Medulla oblongata (tissue), 1 donor: ENCODE measurements around the gene MRPS10.
A peak's percentile ranks its signal among the peaks of the same experiment; 100 is the strongest.
"Not testable (repeated sequence)": the region's sequence is repeated elsewhere in the genome, so short reads cannot be mapped to it uniquely, and the experiment has no call there.

Experiments used
- DNase-seq: peaks from one replicate; pipeline ENCODE4 v3.0.0-alpha.2; 2015; ENCODE audit errors: extremely low spot score

Gene MRPS10

DNA sequence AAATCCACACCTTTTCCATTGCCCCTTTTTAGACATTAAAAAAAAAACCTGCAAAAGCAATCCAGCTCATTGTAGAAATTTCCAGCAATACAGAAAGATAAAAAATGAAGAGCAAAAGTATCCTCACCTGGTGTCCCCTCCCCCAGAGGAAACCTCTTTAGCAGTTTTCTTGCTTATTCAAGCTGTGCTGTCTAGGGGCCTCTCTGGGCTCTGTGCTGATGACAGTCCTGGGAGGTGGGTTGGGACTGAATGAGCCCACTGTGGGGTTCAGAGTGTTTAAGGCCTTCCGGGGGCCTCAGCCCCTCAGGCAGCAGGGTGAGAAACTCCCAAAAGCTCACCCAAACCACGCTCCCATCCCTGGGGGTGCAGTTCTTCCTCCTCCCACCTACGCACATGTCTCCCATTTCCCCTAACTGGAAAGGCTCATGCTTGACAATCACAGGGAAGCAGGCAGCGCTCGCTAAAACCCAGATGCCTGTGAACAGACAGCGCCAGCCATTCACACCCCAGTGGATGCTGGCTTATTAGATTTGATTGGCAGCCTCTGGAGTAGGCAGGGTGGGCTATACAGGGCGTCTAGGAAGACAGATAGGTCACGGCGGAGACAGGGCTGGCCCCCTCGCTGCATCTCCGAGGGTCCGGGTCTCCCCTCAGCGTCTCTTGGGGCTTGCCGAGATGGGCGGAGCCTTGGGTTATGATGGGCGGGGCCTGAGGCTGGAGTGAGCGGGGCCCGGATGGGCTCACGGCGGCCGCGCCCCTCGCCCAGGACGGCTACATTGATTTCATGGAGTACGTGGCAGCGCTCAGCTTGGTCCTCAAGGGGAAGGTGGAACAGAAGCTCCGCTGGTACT is 39.9 kb downstream of the MRPS10 start:
- DNase-seq: no peak

DNA sequence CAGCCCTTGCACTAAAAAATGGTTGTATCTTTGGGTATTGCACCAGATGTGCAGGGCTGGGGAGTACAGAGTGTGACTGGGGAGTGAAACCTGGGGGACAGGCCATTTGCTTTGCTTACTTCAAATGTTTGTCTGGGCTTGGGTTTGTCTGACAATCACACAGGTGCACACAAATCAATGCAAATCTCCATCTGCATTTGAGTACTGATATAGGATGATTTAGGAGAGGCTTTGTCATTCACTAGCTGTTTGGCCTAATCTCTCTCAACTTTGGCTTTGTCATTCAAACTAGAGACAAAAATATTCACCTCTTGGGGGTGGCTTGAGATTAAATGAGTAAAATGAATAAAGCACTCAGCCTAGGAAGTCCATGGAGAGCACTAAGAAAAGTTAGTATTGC is 40.7 kb downstream of the MRPS10 start:
- no peak for DNase-seq

DNA sequence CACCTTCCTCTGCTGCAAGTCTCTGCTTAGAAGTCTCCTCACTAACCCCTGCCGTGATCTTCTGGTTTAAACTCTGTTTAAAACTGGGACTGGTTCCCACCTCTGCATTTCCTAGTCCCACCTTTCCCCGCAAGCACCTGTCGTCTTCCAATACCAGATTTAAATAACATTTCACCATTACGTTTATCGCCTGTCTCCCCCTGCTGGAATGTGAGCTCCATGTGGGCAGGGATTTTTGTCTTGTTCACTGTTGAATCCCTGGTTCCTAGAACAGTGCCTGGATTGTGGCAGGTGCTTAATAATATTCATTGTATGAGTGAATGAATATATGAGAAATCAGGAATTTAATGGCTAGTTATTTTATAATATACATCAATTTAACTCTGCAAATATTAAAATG is 41.8 kb downstream of the MRPS10 start:
- DNase-seq: no peak

DNA sequence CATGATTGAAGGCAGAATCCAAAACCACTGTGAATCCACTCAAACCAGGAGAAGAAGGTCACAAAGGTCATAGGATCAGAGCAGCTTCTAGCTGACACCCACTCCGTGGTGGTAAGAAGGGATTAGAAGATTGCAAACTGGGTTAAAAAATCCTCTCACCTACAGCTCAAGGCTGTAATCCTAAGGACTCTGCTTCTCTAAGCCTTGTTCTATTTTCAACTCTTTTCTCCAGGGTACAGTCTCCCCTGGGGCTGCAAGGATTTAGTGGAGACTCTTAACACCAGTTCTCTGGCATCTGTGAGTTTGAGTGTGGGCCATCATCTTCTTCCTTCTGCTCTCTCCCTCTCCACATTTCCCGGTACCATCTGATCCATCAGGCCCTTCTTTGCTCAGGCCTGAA is 44.6 kb downstream of the MRPS10 start, which contains the start of gene GUCA1A:
GUCA1A (plus strand) TSS at position 264 of the 400 bp plus-strand sequence. CDS start 250 bp downstream, outside the sequence.
- DNase-seq: no peak

DNA sequence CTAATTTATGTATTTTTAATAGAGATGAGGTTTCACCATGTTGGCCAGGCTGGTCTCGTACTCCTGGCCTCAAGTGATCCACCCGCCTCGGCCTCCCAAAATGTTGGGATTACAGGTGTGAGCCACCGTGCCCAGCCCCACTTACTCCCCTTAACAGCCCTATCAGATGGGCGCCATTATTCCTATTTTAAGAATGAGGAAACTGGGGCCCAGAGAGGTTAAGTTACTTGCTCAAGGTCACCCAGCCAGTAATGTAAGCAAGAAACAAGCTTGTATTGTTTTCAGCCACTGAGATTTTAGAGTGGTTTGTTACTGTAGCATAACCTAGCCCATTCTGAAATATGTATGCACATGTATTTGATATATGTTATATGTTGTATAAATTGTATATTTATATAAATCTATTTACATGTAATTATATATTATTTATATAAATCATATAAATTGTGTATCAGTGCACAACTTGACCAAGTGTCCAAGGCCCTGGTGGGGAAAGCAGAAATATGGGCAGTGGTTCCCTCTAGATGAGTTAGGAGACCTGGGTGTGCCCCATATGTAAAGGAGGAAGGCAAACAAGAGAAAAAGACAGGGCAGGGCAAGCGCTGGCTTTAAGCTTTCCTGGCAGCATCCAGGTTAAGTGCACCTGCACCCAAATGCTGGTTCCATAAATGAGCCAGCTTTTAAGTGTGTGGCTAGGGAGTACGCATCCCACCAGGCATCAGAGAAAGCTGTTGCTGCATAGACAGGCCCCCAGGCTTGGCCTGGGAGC is 45.7 kb downstream of the MRPS10 start:
- DNase-seq: no peak

DNA sequence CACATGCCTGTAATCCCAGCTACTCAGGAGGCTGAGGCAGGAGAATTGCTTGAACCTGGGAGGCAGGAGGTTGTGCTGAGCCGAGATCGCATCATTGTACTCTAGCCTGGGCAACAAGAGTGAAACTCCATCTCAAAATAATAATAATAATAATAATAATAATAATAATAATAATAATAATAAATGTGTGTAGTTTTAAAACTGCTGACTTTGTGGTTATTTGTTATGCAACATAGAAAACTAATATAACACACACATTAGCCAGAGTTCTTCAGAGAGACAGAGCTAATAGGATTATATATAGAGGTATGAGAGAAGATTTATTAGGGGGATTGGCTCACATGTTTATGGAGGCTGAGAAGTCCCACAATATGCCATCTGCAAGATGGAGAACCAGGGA is 47.9 kb downstream of the MRPS10 start:
- DNase-seq: not testable (repeated sequence)

DNA sequence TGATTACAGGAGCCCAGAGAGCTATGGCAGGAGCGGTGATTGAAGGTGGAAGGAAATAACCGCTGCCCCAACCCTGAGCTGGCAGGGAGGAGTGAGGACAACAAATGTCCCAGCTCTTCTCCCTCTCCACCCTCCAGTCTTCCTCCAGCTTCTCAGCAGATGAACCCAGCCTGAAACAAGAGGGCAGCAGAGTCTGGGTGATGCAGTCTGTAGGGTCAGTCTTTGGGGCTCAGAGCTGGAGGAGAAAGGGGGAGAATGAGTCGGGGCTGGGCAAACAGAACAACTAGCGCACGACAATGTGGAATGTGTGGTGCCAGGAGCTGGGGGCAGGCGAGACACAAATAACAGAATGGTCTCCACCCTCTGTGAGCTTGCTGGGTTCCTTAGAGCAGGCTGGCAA is 49.0 kb downstream of the MRPS10 start:
- no peak for DNase-seq

DNA sequence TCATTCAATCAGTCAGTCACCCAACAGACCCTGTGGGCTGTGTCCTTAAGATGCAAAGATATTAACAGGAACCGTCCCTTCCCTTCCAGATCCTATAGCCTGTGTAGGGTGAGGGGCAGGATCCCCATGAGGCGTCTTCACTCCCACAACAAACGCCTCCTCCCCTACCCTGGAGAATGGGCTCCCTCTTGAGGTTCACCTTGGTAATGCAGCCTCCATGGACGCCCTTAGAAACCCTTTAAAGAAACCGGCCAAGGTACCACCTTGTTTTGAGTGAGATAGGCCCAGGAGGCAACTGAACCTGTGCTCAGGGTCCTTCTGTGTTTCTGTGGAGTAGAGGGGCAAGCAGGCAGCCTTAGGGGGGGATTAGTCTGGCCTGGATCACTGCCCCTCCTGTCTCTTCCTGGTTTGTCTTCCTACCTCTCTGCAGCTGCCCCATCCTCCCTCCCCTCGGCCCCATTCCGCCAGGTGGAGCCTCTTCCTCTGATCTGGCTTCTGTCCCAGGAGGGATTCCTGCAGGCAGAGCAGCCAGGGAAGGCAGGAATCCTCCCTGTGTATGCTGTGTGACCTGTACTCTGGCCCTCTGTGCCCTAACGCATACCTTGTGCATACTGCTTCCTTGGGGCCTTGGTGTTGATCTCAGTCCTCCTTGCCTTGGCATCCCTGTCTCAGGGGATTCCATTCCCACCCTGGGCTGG is 51.1 kb downstream of the MRPS10 start:
- peak; percentile 80 for DNase-seq

DNA sequence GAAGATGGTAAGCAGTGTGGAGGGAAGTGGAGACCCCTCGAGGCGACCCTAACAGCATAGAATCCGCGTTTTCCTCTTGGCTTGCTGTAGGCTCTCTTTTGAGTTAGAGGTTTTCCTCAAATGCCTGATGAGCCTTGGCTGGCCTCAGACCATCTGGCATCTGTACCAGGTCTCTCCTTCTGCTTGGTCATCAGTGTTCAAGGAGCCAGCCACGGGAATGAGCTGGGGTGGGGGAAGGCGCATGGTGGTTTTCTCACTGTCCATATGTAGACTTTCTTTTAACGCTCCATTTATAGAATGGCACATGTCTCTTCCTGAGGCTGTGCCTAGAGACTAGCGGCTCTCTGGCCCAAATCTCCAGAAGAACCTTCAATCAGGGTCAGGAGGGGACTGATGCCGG is 52.6 kb downstream of the MRPS10 start:
- DNase-seq: no peak

DNA sequence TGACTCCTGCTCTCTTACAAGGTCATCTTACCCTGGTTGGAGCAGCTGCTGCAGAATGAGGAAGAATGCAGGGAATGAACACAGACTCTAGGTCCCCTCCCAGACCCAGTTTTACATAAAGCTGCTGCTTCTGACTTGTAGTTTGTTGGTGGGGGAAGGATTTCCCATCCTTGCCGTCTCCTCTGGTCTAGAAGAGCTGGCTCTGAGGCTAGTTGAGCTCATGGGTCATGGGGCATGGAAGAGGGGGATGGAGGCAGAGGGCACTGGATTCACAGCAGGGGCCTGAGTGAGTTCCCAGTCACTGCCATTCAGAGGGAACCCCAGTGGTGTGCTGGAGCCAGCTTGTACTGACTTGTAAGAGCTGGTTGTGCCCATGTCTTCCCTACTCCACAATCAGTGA is 53.7 kb downstream of the MRPS10 start:
- peak; percentile 8 for DNase-seq

DNA sequence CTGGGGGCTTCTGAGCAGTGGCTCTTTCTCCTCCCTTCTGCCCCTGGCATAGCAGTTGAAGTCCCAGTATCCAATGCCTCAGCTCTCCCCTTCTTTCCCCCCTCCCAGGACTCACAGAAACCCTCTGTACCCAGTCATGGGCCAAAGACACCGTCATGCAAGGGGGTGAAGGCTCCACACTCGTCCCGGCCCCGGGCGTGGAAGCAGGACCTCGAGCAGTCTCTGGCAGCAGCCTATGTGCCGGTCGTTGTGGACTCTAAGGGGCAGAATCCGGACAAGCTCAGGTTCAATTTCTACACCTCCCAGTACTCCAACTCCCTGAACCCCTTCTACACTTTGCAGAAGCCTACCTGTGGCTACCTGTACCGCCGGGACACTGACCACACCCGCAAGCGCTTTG is 54.8 kb downstream of the MRPS10 start:
- DNase-seq: no peak

DNA sequence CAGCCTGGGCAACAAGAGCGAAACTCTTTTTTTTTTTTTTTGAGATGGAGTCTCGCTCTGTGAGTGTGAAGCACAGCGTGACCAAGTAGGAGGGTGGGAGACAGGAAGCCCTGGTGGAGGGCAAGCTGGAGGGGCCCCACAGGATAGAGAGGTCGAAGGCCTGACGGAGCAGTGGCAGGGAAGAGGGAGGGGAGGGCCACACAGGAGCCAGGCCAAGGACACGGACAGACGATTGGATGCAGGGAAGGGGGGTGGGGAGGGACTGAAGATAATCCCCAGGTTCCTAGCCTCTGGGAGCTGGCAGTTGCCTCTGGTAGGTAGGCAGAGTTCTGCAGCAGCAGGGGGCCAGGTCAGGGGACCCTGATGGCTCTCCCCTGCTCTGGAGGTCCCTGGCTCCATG is 55.3 kb downstream of the MRPS10 start:
- no peak for DNase-seq

DNA sequence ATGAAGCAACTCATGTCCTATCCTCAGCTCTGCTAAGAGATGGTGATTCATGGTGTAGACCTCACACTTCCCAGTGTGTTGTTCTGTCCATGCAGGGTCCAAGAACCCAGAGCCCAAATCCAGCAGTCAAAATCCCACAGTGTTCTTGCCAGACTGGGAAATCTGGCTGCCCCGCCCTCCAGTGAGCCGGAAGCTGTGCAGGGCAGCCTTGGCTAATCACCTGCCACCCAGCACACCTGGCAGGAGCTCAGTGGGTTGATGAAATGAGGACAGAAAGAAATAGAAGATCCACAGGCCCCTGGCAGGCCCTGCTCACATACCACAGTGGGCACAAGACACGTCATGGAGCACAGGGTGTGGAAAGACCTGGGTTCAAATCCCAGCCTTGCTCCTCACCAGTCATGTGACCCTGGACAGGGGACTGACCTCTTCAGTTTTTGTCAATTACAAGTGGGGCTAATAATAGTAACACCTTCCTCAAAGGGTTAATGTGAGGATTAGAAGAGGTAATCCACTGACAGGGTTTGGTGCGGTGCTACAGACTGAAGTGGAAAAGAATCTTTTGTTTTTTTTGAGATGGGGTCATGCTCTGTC is 58.1 kb downstream of the MRPS10 start:
- no peak for DNase-seq

DNA sequence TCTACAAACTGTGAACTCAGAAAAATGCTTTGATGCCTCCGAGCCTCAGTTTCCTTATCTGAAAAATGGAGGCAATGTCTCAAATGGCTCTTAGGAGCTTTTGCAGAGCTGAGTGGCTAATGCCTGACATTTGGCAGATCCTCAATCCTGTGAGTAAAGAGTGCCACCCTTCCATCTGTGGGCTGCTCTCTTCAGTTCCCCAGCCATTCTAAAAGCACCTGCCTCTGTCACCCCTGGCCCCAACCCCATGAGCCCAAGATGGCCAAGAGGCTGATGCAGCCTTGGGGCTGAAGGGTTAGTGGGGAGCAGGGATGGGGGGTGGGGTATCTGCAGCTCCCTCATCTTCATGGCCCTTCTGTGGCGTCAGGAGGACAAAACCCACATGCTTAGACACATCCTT is 59.0 kb downstream of the MRPS10 start:
- DNase-seq: no peak

DNA sequence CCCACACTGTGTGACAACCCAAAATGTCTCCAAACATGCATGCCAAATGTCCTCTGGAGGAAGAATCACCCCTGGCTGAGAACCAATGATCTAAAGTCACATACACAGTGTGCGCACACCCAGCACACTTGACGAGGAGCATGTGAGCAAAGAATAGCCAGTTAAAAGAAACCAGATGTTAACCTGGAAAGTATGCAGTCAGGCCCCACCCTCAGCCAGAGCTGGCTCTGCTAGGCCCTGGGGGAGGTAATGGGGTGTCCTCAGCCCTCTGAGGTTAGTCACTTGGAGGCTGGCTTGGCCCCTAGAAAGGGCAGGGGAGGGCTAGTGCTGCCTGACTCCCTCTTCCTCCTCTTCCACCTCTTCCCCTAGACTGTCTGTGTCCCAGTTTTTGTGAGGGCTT is 59.6 kb downstream of the MRPS10 start:
- DNase-seq: no peak
